RWPE2 (cell line): ENCODE data around the gene MAP2K2.

Experiments
- ATAC-seq: fragments of 200-7000 bp; cut with Tn5 transposase; 3 replicates; pipeline ENCODE4 v1.9.1; 2021; ENCODE audit warnings: low read depth
- DNase-seq: peaks from one replicate; pipeline ENCODE4 v3.0.0-alpha.2; 2020; ENCODE audit warnings: low spot score
- H3K27ac ChIP-seq: fragments of 450-650 bp; 2 replicates; pipeline ENCODE4 v1.5.1; 2017; ENCODE audit warnings: mild to moderate bottlenecking; ENCODE audit not compliant: poor library complexity, severe bottlenecking
- H3K27me3 ChIP-seq: fragments of 250-450 bp; sonication (Bioruptor Pico); 2 replicates; pipeline ENCODE4 v1.5.1; 2021; ENCODE audit warnings: mild to moderate bottlenecking, moderate library complexity; ENCODE audit not compliant: insufficient read depth, poor library complexity, severe bottlenecking
- H3K36me3 ChIP-seq: fragments of 250-450 bp; sonication (Bioruptor Pico); 2 replicates; pipeline ENCODE4 v1.5.1; 2020; ENCODE audit warnings: low read depth, mild to moderate bottlenecking, moderate library complexity
- H3K4me1 ChIP-seq: fragments of 250-450 bp; sonication (Bioruptor Pico); 2 replicates; pipeline ENCODE4 v1.5.1; 2021; ENCODE audit warnings: mild to moderate bottlenecking, moderate library complexity; ENCODE audit not compliant: insufficient read depth, poor library complexity, severe bottlenecking
- H3K4me3 ChIP-seq: fragments of 250-450 bp; sonication (Bioruptor Pico); 2 replicates; pipeline ENCODE4 v1.5.1; 2021; ENCODE audit warnings: mild to moderate bottlenecking, moderate library complexity; ENCODE audit not compliant: severe bottlenecking
- H3K9me3 ChIP-seq: fragments of 250-450 bp; sonication (Bioruptor Pico); 2 replicates; pipeline ENCODE4 v1.5.1; 2021; ENCODE audit warnings: mild to moderate bottlenecking, moderate library complexity; ENCODE audit not compliant: severe bottlenecking
- TF ChIP-seq, protein P1 (sequence below): fragments of 450-650 bp; IDR thresholded peaks from one replicate; pipeline ENCODE4 v1.5.1; 2017; ENCODE audit warnings: mild to moderate bottlenecking, moderate library complexity; ENCODE audit not compliant: poor library complexity, severe bottlenecking

MAP2K2 gene

DNA sequence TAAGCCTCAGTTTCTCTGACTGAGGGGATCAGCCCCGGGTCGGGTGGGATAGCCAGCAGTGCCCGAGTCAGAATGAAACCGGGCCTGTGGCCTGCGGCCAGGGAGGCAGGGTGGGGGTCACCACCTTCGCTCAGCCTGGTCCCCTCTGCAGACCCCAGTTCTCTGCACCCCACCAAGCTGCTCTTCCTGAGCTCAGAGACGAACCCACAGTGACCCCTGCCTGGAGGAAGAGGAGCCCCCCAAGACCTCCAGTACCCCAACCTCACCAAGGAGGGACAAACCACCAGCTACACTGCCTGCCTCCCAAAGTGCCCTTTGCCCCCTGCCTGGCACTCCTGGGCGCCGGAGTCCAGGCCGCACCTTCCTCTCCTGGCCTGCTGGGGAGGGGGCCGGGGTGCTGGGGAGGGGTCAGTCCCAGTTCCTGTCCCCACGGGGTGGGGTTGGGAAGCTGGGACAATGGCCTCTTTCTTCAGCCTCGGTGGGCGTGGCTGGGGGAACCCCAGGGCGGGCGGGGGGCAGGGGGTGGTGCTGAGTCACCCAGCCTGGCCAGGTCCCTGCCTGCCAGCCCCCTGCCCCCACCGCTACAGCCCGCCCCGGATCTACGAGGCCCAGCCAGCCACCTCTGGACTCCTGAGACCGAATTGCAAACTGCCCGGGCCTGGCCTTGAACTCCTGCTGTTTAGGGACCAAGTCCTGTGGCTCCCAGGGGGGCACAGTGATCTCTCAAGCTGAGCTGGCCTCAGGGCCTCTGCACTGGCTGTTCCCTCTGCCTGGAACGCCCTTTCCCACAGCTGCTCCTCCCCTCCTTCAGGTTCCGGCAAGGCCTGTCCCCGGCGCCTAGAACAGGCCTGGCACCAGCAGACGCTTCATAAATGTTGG lies 71.6 kb downstream of the MAP2K2 start:
- ATAC-seq: peak; percentile 75
- Histone ChIP-seq H3K4me3 (peak overlapping the region; percentile 10), H3K9me3 (no peaks in the 10 kb centered on the region), H3K4me1 (peaks cover 24% of the 10 kb centered on the region), H3K27me3 (no peaks in the 10 kb centered on the region), H3K27ac (peak overlapping the region; percentile 86), H3K36me3 (peaks cover 76% of the 10 kb centered on the region)
- TF ChIP-seq, protein P1, sequence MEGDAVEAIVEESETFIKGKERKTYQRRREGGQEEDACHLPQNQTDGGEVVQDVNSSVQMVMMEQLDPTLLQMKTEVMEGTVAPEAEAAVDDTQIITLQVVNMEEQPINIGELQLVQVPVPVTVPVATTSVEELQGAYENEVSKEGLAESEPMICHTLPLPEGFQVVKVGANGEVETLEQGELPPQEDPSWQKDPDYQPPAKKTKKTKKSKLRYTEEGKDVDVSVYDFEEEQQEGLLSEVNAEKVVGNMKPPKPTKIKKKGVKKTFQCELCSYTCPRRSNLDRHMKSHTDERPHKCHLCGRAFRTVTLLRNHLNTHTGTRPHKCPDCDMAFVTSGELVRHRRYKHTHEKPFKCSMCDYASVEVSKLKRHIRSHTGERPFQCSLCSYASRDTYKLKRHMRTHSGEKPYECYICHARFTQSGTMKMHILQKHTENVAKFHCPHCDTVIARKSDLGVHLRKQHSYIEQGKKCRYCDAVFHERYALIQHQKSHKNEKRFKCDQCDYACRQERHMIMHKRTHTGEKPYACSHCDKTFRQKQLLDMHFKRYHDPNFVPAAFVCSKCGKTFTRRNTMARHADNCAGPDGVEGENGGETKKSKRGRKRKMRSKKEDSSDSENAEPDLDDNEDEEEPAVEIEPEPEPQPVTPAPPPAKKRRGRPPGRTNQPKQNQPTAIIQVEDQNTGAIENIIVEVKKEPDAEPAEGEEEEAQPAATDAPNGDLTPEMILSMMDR: no peak
- DNase-seq: peak; percentile 87

DNA sequence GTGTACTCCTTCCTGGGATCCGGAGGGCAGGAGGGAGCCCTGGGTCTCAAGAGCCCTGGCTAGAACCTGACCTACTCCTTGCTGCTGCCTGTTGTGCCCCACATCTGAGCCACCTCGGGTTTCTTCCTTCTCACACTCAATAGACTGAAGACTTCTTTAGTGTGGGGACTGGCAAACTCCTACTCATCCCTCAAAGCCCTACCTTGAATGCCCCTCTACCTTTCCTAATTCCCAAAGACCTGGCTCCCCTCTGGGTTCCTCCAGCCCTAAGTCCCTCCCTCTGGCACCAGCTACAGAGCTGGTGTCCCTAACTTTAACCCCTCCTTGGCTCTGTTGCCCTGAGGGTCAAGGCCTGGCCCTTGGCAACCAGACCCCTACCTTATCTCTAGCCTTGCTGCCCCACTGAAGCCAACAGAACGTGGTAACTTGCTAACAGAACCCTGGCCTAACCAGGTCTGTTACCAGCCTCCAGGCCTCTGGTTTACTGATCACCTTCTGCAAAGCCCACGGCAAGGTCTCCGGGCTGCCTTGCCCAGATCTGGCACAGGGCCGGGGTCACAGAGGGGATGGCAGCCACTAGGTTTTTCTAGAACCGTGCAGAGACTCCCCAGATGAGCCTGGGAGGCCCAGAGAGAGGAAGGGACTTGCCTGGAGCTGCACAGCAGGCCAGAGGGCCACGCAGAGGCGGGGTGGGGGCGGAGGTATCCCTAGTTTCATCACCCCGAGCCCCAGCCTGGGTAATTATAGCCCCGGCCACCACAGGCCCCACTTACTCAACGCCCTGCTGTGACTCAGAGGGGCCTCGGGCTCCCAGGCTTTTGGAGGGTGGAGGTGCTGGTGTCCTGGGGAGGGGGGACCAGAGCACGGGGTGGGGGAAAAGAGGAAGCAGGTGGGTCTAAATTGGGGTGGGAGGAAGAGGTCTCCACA lies 72.5 kb downstream of the MAP2K2 start:
- DNase-seq: no peak
- Histone ChIP-seq H3K27me3 (no peaks in the 10 kb centered on the region), H3K9me3 (no peaks in the 10 kb centered on the region), H3K36me3 (peaks cover 69% of the 10 kb centered on the region), H3K4me1 (peaks cover 24% of the 10 kb centered on the region), H3K4me3 (peak overlapping the region; percentile 10), H3K27ac (peak overlapping the region; percentile 86)
- TF ChIP-seq, protein P1: no peak
- ATAC-seq: peak; percentile 68

DNA sequence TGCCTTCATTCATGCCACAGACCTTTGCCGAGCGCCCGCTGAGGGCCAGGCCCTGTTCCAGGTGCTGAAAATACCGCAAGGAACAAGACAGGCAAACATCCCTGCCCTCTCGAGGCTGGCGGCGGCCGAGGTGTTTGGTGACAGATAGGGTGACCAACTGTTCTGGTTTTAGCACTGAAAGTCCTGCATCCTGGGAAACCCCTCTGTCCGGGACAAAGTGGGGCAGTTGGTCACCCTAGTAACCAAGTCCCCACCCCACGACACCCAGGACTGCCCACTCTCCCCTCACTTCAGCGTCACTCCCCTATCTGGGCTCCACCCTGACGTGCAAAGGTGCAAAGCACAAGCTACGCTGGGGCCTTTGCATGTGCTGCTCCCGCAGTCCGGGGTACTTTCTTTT lies 74.5 kb downstream of the MAP2K2 start:
- H3K9me3 ChIP-seq: no peaks in the 10 kb centered on the region
- no peak overlapping the region for H3K27ac ChIP-seq
- ATAC-seq (no peak), DNase-seq (no peak)
- H3K4me1 ChIP-seq: peaks cover 24% of the 10 kb centered on the region
- no peaks in the 10 kb centered on the region for H3K27me3 ChIP-seq
- TF ChIP-seq, protein P1: no peak
- peaks cover 51% of the 10 kb centered on the region for H3K36me3 ChIP-seq
- H3K4me3 ChIP-seq: no peak overlapping the region

DNA sequence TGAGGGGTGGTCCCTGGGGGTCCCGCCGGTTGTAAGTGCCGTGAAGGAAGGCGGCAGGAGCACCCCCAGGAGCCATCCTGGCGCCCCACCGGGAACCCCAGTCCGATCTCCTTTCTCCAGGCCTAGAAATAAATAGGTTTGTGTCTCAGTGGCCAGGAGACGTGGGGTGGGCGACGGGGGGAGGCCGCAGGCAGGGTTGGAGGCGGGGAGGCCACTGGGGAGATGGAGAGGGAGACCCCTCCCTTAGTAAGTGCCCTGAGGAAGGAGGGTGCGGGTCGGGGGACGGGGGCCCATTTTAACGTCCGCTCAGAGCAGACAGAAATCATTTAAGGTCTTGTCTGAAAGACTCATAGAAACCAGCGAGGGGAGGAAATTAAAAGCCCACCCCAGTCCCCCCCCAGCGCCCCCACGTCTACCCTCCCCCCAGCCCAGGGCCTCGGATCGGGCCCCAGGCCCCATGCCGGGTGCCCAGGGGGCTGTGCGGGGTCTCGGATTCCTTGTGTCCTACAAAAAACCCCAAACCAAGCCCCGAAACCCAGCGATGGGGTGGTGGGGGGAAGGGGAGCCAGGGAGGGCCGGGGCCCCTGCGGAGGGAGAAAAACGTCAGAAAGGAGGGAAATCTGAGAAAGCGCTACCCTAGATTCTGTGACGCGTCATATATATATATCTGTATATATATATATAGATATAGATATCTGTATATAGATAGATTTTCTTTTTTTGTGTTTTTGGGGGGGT lies 76.8 kb downstream of the MAP2K2 start:
- TF ChIP-seq, protein P1: no peak
- Histone ChIP-seq H3K27me3 (no peaks in the 10 kb centered on the region), H3K4me3 (no peak overlapping the region), H3K27ac (no peak overlapping the region), H3K9me3 (no peaks in the 10 kb centered on the region), H3K4me1 (peaks cover 10% of the 10 kb centered on the region), H3K36me3 (peaks cover 36% of the 10 kb centered on the region)
- ATAC-seq (no peak), DNase-seq (no peak)
